ENCODE results near the gene BRCA2.
A peak's percentile ranks its signal among the peaks of the same experiment; 100 is the strongest.

BRCA2 gene

DNA sequence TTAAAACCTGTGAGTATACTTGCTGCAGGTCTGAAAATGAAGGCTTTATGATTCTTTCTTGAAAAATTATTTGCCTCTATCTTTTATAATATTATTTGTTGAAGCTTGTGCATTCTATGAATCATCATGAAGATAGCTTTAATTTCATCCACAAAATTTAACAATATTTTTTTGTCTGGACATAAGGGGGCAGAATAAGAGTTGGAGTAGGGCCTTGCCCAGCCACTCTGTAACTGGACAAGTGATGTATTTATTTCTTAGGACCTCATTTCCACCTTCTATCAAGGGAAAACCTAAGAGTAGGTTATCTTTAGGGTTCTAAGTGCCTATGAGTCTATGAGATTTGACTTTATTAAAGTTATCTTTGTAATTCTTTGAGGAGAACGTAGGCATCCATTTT, 62.7 kb downstream of the BRCA2 start:
- DNase-seq (ENCODE audit: low read depth): no peak
- H3K4me3 ChIP-seq (ENCODE audit: control insufficient read depth, low read depth, low read length): no peak overlapping the region
- TF ChIP-seq, protein P1, sequence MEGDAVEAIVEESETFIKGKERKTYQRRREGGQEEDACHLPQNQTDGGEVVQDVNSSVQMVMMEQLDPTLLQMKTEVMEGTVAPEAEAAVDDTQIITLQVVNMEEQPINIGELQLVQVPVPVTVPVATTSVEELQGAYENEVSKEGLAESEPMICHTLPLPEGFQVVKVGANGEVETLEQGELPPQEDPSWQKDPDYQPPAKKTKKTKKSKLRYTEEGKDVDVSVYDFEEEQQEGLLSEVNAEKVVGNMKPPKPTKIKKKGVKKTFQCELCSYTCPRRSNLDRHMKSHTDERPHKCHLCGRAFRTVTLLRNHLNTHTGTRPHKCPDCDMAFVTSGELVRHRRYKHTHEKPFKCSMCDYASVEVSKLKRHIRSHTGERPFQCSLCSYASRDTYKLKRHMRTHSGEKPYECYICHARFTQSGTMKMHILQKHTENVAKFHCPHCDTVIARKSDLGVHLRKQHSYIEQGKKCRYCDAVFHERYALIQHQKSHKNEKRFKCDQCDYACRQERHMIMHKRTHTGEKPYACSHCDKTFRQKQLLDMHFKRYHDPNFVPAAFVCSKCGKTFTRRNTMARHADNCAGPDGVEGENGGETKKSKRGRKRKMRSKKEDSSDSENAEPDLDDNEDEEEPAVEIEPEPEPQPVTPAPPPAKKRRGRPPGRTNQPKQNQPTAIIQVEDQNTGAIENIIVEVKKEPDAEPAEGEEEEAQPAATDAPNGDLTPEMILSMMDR (IDR thresholded peaks at IDR 0.05; ENCODE audit: control insufficient read depth, insufficient read depth, low read depth, low read length, missing control alignments): no peak

DNA sequence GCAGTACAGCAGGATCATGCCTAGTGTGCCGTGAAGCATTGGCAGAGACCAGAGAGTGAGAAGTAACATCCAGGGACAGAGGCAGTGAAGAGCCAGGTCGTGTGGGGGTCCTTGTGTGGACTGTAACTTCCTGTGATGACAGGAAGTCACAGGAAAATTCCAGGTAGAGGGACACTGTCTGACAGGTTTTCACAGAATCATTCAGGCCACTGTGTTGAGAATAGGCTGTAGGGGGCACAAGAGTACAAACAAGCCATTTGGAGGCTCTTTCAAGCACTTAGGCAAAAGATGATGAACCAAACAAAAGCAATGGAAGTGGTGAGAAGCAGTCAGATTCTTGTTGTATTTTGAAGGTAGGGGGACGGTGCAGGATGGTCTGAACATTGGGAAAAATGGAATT, 66.2 kb downstream of the BRCA2 start:
- no peak overlapping the region for H3K4me3 ChIP-seq (ENCODE audit: control insufficient read depth, low read depth, low read length)
- no peak for DNase-seq (ENCODE audit: low read depth)
- TF ChIP-seq, protein P1 (IDR thresholded peaks at IDR 0.05; ENCODE audit: control insufficient read depth, insufficient read depth, low read depth, low read length, missing control alignments): peak; percentile 57

DNA sequence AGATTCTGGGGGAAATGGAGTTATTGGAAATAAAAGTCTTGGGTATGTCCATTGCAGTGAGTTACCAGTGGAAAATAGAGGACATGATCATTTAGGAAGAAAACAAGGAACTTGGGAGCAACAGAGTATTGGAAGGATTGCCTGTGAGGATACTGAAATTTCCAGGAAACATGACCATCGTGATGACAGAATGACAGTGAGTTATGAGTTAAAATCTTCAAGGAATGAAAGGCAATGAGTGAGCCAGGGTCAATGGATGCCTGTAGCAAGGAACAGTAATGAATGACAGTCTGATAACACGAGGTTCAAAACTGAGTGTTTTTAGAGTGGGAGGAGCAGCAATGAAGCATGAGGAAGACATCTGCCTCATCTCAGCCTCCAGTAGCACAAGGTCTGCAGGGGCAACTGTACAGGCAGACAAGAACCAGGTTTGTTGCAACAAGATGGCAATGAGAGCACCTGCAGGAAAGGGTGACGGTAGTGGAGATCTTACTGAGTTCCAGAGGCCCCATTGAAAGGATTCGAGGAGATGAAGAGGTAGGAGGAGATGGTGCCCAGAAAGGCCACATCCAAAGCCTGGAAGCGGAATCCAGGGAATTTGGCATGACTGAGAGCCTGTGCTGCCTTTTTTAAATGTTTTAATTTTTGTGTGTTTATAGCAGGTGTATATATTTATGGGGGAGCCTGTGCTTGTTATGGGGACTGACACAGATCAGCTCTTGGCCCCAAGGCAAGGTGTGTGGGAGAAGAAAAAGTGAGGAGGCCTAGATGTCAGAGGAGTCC, 68.7 kb downstream of the BRCA2 start:
- no peak overlapping the region for H3K4me3 ChIP-seq (ENCODE audit: control insufficient read depth, low read depth, low read length)
- DNase-seq (ENCODE audit: low read depth): no peak
- TF ChIP-seq, protein P1 (IDR thresholded peaks at IDR 0.05; ENCODE audit: control insufficient read depth, insufficient read depth, low read depth, low read length, missing control alignments): no peak

DNA sequence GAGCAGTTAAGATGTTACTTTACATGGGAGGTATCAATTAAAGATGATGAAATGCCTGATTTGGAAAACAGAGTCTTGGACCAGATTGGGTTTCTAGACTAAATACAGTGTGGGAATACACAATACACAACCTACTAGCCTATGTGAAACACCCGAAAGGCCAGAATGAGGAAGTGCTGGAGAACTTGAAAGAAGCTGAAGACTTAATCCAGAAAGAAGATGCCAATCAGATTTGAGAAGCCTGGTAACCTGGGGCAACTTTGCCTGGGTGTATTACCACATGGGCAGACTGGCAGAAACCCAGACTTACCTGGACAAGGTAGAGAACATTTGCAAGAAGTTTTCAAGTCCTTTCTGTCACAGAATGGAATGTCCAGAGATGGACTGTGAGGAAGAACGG, 69.4 kb downstream of the BRCA2 start:
- H3K4me3 ChIP-seq (ENCODE audit: control insufficient read depth, low read depth, low read length): no peak overlapping the region
- TF ChIP-seq, protein P1 (IDR thresholded peaks at IDR 0.05; ENCODE audit: control insufficient read depth, insufficient read depth, low read depth, low read length, missing control alignments): no peak
- no peak for DNase-seq (ENCODE audit: low read depth)

DNA sequence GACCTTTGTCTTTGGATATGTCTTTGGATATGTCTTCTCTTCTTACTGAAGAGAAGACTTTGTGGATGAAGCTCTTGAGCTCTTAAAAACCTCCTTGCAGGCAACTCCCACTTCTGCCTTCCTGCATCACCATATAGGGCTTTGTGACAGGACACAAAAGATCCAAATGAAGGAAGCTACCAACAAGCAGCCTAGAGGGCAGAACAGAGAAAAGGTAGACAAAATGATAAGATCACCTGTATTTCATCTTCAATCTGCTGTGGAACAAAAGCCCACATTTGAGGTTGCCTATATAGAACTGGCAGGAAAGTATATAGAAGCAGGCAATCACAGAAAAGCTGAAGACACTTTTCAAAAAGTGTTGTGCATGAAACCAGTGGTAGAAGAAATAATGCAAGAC, 70.1 kb downstream of the BRCA2 start:
- no peak for DNase-seq (ENCODE audit: low read depth)
- TF ChIP-seq, protein P1 (IDR thresholded peaks at IDR 0.05; ENCODE audit: control insufficient read depth, insufficient read depth, low read depth, low read length, missing control alignments): no peak
- no peak overlapping the region for H3K4me3 ChIP-seq (ENCODE audit: control insufficient read depth, low read depth, low read length)

DNA sequence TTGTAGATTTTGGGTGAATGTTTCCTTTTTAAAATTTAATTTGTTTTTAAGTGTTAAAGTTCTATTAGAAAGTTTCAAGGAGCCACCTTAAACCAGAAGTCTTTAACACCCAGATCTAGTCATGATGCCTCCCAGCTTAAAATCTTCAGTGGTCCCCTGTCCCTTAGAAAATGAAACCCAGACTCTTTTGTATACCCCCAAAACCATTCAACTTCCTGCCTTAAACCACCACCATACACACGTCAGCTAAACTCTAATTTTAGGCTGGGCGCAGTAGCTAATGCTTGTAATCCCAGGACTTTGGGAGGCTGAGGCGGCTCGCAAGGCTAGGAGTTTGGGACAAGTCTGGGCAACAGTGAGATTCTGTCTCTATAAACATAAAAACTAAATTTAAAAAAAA, 74.7 kb downstream of the BRCA2 start:
- no peak for DNase-seq (ENCODE audit: low read depth)
- TF ChIP-seq, protein P1 (IDR thresholded peaks at IDR 0.05; ENCODE audit: control insufficient read depth, insufficient read depth, low read depth, low read length, missing control alignments): no peak
- H3K4me3 ChIP-seq (ENCODE audit: control insufficient read depth, low read depth, low read length): no peak overlapping the region
